ENCODE results near the gene GRP. TPM values are rescaled to one million over a fixed set of nuclear protein-coding genes. Genes with fewer than 3 reads are reported as not detected.

Gene GRP
- not detected for total RNA-seq (ENCODE audit: unreplicated experiment)
- long read RNA-seq: 0 reads

- peak within 1 kb of the TSS; percentile 83 for H3K4me3 Mint-ChIP-seq (ENCODE audit: unreplicated experiment)
- no peak for DNase-seq (ENCODE audit: low spot score)
- no peak for TF ChIP-seq CTCF (IDR thresholded peaks at IDR 0.05; ENCODE audit: unreplicated experiment)
- H3K27me3 Mint-ChIP-seq (ENCODE audit: unreplicated experiment): peaks cover 19% of the 10 kb centered on the region
- H3K27ac Mint-ChIP-seq (ENCODE audit: unreplicated experiment): no peak within 1 kb of the TSS
- peaks cover 11% of the 10 kb centered on the region for H3K4me1 Mint-ChIP-seq (ENCODE audit: unreplicated experiment)
- H3K36me3 Mint-ChIP-seq (ENCODE audit: low read depth, unreplicated experiment): peaks cover 4% of the 10 kb centered on the region
- H3K9me3 Mint-ChIP-seq (ENCODE audit: unreplicated experiment): no peaks in the 10 kb centered on the region
Observed at GRCh38 chr18:59219672-59220163, at the start of gene GRP. Gene GRP (plus strand): TSS chr18:59220158. CDS start chr18:59220266, 108 bp downstream.

- TF ChIP-seq CTCF (IDR thresholded peaks at IDR 0.05; ENCODE audit: unreplicated experiment): no peak
- no peaks in the 10 kb centered on the region for H3K36me3 Mint-ChIP-seq (ENCODE audit: low read depth, unreplicated experiment)
- no peaks in the 10 kb centered on the region for H3K9me3 Mint-ChIP-seq (ENCODE audit: unreplicated experiment)
- H3K27ac Mint-ChIP-seq (ENCODE audit: unreplicated experiment): no peak overlapping the region
- H3K4me1 Mint-ChIP-seq (ENCODE audit: unreplicated experiment): peaks cover 6% of the 10 kb centered on the region
- no peak for DNase-seq (ENCODE audit: low spot score)
- no peak overlapping the region for H3K4me3 Mint-ChIP-seq (ENCODE audit: unreplicated experiment)
- no peaks in the 10 kb centered on the region for H3K27me3 Mint-ChIP-seq (ENCODE audit: unreplicated experiment)
Observed at GRCh38 chr18:59172664-59173249, 47.2 kb upstream of the GRP start.

- Mint-ChIP-seq H3K9me3 (ENCODE audit: unreplicated experiment) (no peaks in the 10 kb centered on the region), H3K4me1 (ENCODE audit: unreplicated experiment) (peaks cover 7% of the 10 kb centered on the region), H3K36me3 (ENCODE audit: low read depth, unreplicated experiment) (no peaks in the 10 kb centered on the region), H3K27ac (ENCODE audit: unreplicated experiment) (no peak overlapping the region), H3K27me3 (ENCODE audit: unreplicated experiment) (no peaks in the 10 kb centered on the region), H3K4me3 (ENCODE audit: unreplicated experiment) (no peak overlapping the region)
- no peak for DNase-seq (ENCODE audit: low spot score)
- TF ChIP-seq CTCF (IDR thresholded peaks at IDR 0.05; ENCODE audit: unreplicated experiment): no peak
Observed at GRCh38 chr18:59177485-59177884, 42.5 kb upstream of the GRP start.

GRCh38 chr18:59180150-59180845, 39.7 kb upstream of the GRP start:
- TF ChIP-seq CTCF (IDR thresholded peaks at IDR 0.05; ENCODE audit: unreplicated experiment): no peak
- DNase-seq (ENCODE audit: low spot score): no peak

GRCh38 chr18:59182673-59183072, 37.3 kb upstream of the GRP start:
- no peaks in the 10 kb centered on the region for H3K36me3 Mint-ChIP-seq (ENCODE audit: low read depth, unreplicated experiment)
- H3K27ac Mint-ChIP-seq (ENCODE audit: unreplicated experiment): no peak overlapping the region
- DNase-seq (ENCODE audit: low spot score): no peak
- no peak overlapping the region for H3K4me3 Mint-ChIP-seq (ENCODE audit: unreplicated experiment)
- H3K4me1 Mint-ChIP-seq (ENCODE audit: unreplicated experiment): peaks cover 2% of the 10 kb centered on the region
- no peak for TF ChIP-seq CTCF (IDR thresholded peaks at IDR 0.05; ENCODE audit: unreplicated experiment)
- H3K27me3 Mint-ChIP-seq (ENCODE audit: unreplicated experiment): no peaks in the 10 kb centered on the region
- H3K9me3 Mint-ChIP-seq (ENCODE audit: unreplicated experiment): no peaks in the 10 kb centered on the region

More at GRCh38 chr18:59180150-59180845, 39.7 kb upstream of the GRP start:
- H3K27me3 Mint-ChIP-seq (ENCODE audit: unreplicated experiment): no peaks in the 10 kb centered on the region
- no peak overlapping the region for H3K4me3 Mint-ChIP-seq (ENCODE audit: unreplicated experiment)
- no peaks in the 10 kb centered on the region for H3K9me3 Mint-ChIP-seq (ENCODE audit: unreplicated experiment)
- peaks cover 7% of the 10 kb centered on the region for H3K4me1 Mint-ChIP-seq (ENCODE audit: unreplicated experiment)
- no peak overlapping the region for H3K27ac Mint-ChIP-seq (ENCODE audit: unreplicated experiment)
- no peaks in the 10 kb centered on the region for H3K36me3 Mint-ChIP-seq (ENCODE audit: low read depth, unreplicated experiment)

All from endothelial cell (in vitro differentiated cells).